Adrenal gland (tissue), 5 donors: ENCODE data around the gene PPP2R5B.

Experiments used
- CTCF ChIP-seq, 6 experiments: fragments of 450-650 bp in 4 of 6; fragments of 200-600 bp in 2 of 6; sonication (generic) in 1 of 6; IDR thresholded peaks; 1 replicate in 5 of 6; 2 replicates in 1 of 6; pipeline versions ENCODE4 v1.5.1 to v1.8.0; 2016 to 2021; ENCODE audit warnings: antibody characterized with exemption in 6 of 6, mild to moderate bottlenecking in 2 of 6, moderate library complexity in 1 of 6
- POLR2A ChIP-seq, 2 donors: fragments of 450-650 bp; IDR thresholded peaks; one replicate each; pipeline ENCODE4 v1.6.1; 2017; ENCODE audit warnings: antibody characterized with exemption in 2 of 2, mild to moderate bottlenecking in 2 of 2, moderate library complexity in 1 of 2
- donor health status: DM: no; HTN: no; CAD: no.

- TF ChIP-seq CTCF (IDR thresholded peaks at IDR 0.05): no peak
- TF ChIP-seq POLR2A (IDR thresholded peaks at IDR 0.05): no peak
Measured at GRCh38 chr11:64920124-64920523, 4.4 kb upstream of the PPP2R5B start.
